ENCODE results near the gene TMEM107. TPM values are rescaled to one million over a fixed set of nuclear protein-coding genes. Genes with fewer than 3 reads are reported as not detected.

TMEM107 gene
- total RNA-seq, 1 experiment from 2014 or later: 30.1 TPM

DNA sequence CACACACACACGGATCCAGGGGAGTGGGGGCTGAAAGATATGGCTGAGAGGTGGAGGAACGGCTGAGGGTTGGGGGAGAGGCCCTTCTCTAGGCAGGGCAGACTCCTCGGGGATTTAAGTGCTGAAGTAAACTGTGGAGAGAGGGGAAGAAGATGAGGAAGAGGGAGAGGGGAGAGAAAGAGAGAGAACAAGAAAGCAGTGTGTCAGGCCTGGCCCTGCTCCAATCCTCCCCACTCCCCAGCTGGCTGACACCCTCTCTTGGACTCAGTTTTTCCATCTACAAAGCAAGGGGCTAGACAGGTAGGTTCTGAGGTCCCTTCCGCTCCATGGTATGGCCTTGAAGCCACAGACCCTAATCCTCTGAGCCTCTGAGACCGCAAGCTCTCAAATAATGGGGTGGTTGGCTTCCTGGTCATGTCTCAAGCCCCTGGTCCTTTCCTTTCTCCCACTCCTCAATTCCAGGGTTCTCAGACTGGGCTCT, 15.4 kb downstream of the TMEM107 start:
- H3K9ac ChIP-seq (ENCODE audit: low read length): peak overlapping the region; percentile 100
- H4K20me1 ChIP-seq (ENCODE audit: insufficient read depth): no peaks in the 10 kb centered on the region
- peak overlapping the region; percentile 12 for H3K27ac ChIP-seq (ENCODE audit: low read depth, low read length)
- H3K9me3 ChIP-seq (ENCODE audit: control insufficient read depth in 1 of 2, insufficient read depth in 1 of 2, low read depth in 1 of 2, low read length in 2 of 2): no peaks in the 10 kb centered on the region
- H3K4me3 ChIP-seq (replicated peaks in 1 of 2; ENCODE audit: low read depth in 1 of 2, low read length in 2 of 2): no peak overlapping the region
- POLR2A ChIA-PET: interaction anchor here (9.4 kb wide), 1 partner anchor 12 kb away, joined by 95 read pairs; no protein-coding TSS in a partner anchor
- peaks cover 36% of the 10 kb centered on the region for H3K79me2 ChIP-seq (ENCODE audit: insufficient read depth, low read length)
- H3K4me2 ChIP-seq (ENCODE audit: low read length): peak overlapping the region; percentile 99
- no peaks in the 10 kb centered on the region for H3K27me3 ChIP-seq (ENCODE audit: insufficient read depth, low read length)
- DNase-seq (ENCODE audit: low read depth, low spot score): no peak
- TF ChIP-seq YY1 (IDR thresholded peaks at IDR 0.05; ENCODE audit: extremely low read depth, insufficient replicate concordance, low read depth, low read length) (no peak), EZH2phosphoT487 (IDR thresholded peaks at IDR 0.05; ENCODE audit: borderline replicate concordance) (no peak), CBX3 (IDR thresholded peaks at IDR 0.05; ENCODE audit: low read depth) (no peak), CEBPB (IDR thresholded peaks at IDR 0.05; ENCODE audit: low read depth) (no peak), SP1 (IDR thresholded peaks at IDR 0.05; ENCODE audit: low read depth) (no peak), ZFX (IDR thresholded peaks at IDR 0.05) (no peak), FOSL1 (IDR thresholded peaks at IDR 0.05; ENCODE audit: low read depth) (no peak), SIN3A (IDR thresholded peaks at IDR 0.05; ENCODE audit: low read depth) (no peak), EGR1 (IDR thresholded peaks at IDR 0.05; ENCODE audit: low read depth) (no peak), ELF1 (IDR thresholded peaks at IDR 0.05; ENCODE audit: borderline replicate concordance, low read depth) (no peak), TCF7L2 (IDR thresholded peaks at IDR 0.05; ENCODE audit: borderline replicate concordance, extremely low read depth, insufficient read depth, insufficient read length) (no peak), ZNF274 (IDR thresholded peaks at IDR 0.05; ENCODE audit: low read depth, low read length) (no peak), POLR2A (IDR thresholded peaks at IDR 0.05; ENCODE audit: borderline replicate concordance, extremely low read depth, insufficient read depth, insufficient read length) (no peak), SRF (IDR thresholded peaks at IDR 0.05; ENCODE audit: low read depth) (no peak)
- TF ChIP-seq, protein P1, sequence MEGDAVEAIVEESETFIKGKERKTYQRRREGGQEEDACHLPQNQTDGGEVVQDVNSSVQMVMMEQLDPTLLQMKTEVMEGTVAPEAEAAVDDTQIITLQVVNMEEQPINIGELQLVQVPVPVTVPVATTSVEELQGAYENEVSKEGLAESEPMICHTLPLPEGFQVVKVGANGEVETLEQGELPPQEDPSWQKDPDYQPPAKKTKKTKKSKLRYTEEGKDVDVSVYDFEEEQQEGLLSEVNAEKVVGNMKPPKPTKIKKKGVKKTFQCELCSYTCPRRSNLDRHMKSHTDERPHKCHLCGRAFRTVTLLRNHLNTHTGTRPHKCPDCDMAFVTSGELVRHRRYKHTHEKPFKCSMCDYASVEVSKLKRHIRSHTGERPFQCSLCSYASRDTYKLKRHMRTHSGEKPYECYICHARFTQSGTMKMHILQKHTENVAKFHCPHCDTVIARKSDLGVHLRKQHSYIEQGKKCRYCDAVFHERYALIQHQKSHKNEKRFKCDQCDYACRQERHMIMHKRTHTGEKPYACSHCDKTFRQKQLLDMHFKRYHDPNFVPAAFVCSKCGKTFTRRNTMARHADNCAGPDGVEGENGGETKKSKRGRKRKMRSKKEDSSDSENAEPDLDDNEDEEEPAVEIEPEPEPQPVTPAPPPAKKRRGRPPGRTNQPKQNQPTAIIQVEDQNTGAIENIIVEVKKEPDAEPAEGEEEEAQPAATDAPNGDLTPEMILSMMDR (IDR thresholded peaks at IDR 0.05 in 2 of 3, conservative IDR thresholded peaks at IDR 0.05 in 1 of 3; ENCODE audit: borderline replicate concordance in 1 of 3, insufficient read depth in 1 of 3, low read depth in 2 of 3, low read length in 2 of 3): no peak
- TF ChIP-seq, protein P2, sequence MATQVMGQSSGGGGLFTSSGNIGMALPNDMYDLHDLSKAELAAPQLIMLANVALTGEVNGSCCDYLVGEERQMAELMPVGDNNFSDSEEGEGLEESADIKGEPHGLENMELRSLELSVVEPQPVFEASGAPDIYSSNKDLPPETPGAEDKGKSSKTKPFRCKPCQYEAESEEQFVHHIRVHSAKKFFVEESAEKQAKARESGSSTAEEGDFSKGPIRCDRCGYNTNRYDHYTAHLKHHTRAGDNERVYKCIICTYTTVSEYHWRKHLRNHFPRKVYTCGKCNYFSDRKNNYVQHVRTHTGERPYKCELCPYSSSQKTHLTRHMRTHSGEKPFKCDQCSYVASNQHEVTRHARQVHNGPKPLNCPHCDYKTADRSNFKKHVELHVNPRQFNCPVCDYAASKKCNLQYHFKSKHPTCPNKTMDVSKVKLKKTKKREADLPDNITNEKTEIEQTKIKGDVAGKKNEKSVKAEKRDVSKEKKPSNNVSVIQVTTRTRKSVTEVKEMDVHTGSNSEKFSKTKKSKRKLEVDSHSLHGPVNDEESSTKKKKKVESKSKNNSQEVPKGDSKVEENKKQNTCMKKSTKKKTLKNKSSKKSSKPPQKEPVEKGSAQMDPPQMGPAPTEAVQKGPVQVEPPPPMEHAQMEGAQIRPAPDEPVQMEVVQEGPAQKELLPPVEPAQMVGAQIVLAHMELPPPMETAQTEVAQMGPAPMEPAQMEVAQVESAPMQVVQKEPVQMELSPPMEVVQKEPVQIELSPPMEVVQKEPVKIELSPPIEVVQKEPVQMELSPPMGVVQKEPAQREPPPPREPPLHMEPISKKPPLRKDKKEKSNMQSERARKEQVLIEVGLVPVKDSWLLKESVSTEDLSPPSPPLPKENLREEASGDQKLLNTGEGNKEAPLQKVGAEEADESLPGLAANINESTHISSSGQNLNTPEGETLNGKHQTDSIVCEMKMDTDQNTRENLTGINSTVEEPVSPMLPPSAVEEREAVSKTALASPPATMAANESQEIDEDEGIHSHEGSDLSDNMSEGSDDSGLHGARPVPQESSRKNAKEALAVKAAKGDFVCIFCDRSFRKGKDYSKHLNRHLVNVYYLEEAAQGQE (IDR thresholded peaks at IDR 0.05; ENCODE audit: low read depth): no peak
- TF ChIP-seq, protein P3, sequence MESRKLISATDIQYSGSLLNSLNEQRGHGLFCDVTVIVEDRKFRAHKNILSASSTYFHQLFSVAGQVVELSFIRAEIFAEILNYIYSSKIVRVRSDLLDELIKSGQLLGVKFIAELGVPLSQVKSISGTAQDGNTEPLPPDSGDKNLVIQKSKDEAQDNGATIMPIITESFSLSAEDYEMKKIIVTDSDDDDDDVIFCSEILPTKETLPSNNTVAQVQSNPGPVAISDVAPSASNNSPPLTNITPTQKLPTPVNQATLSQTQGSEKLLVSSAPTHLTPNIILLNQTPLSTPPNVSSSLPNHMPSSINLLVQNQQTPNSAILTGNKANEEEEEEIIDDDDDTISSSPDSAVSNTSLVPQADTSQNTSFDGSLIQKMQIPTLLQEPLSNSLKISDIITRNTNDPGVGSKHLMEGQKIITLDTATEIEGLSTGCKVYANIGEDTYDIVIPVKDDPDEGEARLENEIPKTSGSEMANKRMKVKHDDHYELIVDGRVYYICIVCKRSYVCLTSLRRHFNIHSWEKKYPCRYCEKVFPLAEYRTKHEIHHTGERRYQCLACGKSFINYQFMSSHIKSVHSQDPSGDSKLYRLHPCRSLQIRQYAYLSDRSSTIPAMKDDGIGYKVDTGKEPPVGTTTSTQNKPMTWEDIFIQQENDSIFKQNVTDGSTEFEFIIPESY (IDR thresholded peaks at IDR 0.05; ENCODE audit: extremely low read depth, insufficient replicate concordance, low read length): no peak
- TF ChIP-seq, protein P4, sequence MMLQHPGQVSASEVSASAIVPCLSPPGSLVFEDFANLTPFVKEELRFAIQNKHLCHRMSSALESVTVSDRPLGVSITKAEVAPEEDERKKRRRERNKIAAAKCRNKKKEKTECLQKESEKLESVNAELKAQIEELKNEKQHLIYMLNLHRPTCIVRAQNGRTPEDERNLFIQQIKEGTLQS (IDR thresholded peaks at IDR 0.05): no peak
- intact Hi-C loops (cut with micrococcal nuclease): no loop called here
- peaks cover 4 to 13% of the 10 kb centered on the region in 2 experiments; a peak in 3 of 4 replicates for H3K36me3 ChIP-seq (ENCODE audit: control insufficient read depth in 1 of 2, insufficient read depth in 2 of 2, low read length in 2 of 2)
- RAD21 ChIA-PET (ENCODE audit: low non-redundant PET in 1 of 2, low total read pairs in 2 of 2, uncharacterized antibody in 2 of 2, unreplicated experiment in 2 of 2): no interaction called here
- H3K4me1 ChIP-seq (ENCODE audit: control insufficient read depth in 1 of 2, insufficient read depth in 2 of 2, low read length in 2 of 2): peaks cover 42 to 78% of the 10 kb centered on the region in 2 experiments
- H3K9me2 ChIP-seq (ENCODE audit: insufficient read depth): no peaks in the 10 kb centered on the region
- CTCF ChIA-PET: interaction anchor here (0.7 kb wide), 1 partner anchor 459 kb away, joined by 3 read pairs; no protein-coding TSS in a partner anchor
- ATAC-seq: no peak
- no TSS peak for BruUV-seq (replicated peaks)
- H2AFZ ChIP-seq (ENCODE audit: low read depth, low read length, poor library complexity, severe bottlenecking): no peak overlapping the region
